Endothelial cell of umbilical vein (primary cell): ENCODE measurements around the gene HOXB5. TPM values are rescaled to one million over a fixed set of nuclear protein-coding genes. Genes with fewer than 3 reads are reported as not detected.

ENCODE experiments used
- BruUV-seq: library from RNA; stranded (reverse); fragments of 400-500 nt; replicated peaks from 2 replicates; lab custom pipeline; 2021; lab: Mats Ljungman, UMichigan
- CTCF ChIA-PET: fragments of 300-600, 350-600 bp; sonication (Branson Sonifier 250); formaldehyde crosslinking; loops from one replicate; lab custom pipeline; 2021; ENCODE audit warnings: antibody characterized with exemption, inconsistent platforms; lab: Charles Lee
- POLR2A ChIA-PET: fragments of 300-600, 350-600 bp; sonication (Branson Sonifier 250); formaldehyde crosslinking; loops from one replicate; lab custom pipeline; 2021; ENCODE audit warnings: antibody characterized with exemption, inconsistent platforms; lab: Charles Lee
- DNase-seq: peaks from one replicate; pipeline ENCODE4 v3.0.0-alpha.2; 2011; ENCODE audit warnings: low read depth, low spot score
- FAIRE-seq: peaks from 2 replicates; lab custom pipeline; 2011; peaks lifted over from hg19 to GRCh38; lab: Jason Lieb, UNC
- H2AFZ ChIP-seq: 2 replicates; pipeline ENCODE4 v1.6.0; 2012; ENCODE audit warnings: low read depth, low read length, control low read depth, inconsistent platforms
- H3K27ac ChIP-seq: 2 replicates; pipeline ENCODE4 v1.5.1; 2011; ENCODE audit warnings: low read depth, mild to moderate bottlenecking, control low read depth, low read length, moderate library complexity; ENCODE audit not compliant: insufficient read depth
- H3K27me3 ChIP-seq, 2 experiments: 2 replicates each; pipeline versions ENCODE4 v1.6.0 to v1.6.1; 2011; ENCODE audit warnings: low read length in 2 of 2, mixed read lengths in 1 of 2; ENCODE audit not compliant: control insufficient read depth in 2 of 2, insufficient read depth in 2 of 2
- H3K36me3 ChIP-seq, 2 experiments: 2 replicates in 1 of 2; 3 replicates in 1 of 2; pipeline ENCODE4 v1.5.1; 2011; ENCODE audit warnings: low read length in 2 of 2, mild to moderate bottlenecking in 1 of 2, moderate library complexity in 1 of 2; ENCODE audit not compliant: control insufficient read depth in 2 of 2, insufficient read depth in 2 of 2; ENCODE audit errors: extremely low read depth in 1 of 2
- H3K4me1 ChIP-seq: 3 replicates; pipeline ENCODE4 v1.5.1; 2011; ENCODE audit warnings: mild to moderate bottlenecking, low read length; ENCODE audit not compliant: control insufficient read depth, insufficient read depth; ENCODE audit errors: extremely low read depth
- H3K4me2 ChIP-seq: 2 replicates; pipeline ENCODE4 v1.6.1; 2011; ENCODE audit warnings: low read length, control low read depth, mixed read lengths; ENCODE audit not compliant: insufficient read depth
- H3K4me3 ChIP-seq, 3 experiments: fragments of 200-600 bp in 1 of 3; sonication (generic), shearing (Covaris generic) in 1 of 3; replicated peaks in 1 of 3; 2 replicates each; pipeline ENCODE4 v1.5.1; 2011 to 2016; ENCODE audit warnings: control low read depth in 3 of 3, low read length in 3 of 3, mild to moderate bottlenecking in 2 of 3, inconsistent platforms in 1 of 3, low read depth in 1 of 3, moderate library complexity in 1 of 3; ENCODE audit not compliant: insufficient read depth in 1 of 3
- H3K79me2 ChIP-seq: 2 replicates; pipeline ENCODE4 v1.6.0; 2012; ENCODE audit warnings: low read length, inconsistent platforms; ENCODE audit not compliant: control insufficient read depth, insufficient read depth
- H3K9ac ChIP-seq: replicated peaks from 2 replicates; pipeline ENCODE3; 2011; ENCODE audit warnings: low read length, control low read depth; ENCODE audit not compliant: insufficient read depth; ENCODE audit errors: extremely low read depth
- H3K9me1 ChIP-seq: replicated peaks from 3 replicates; pipeline ENCODE4 v1.6.0; 2011; ENCODE audit warnings: mild to moderate bottlenecking, low read length; ENCODE audit not compliant: control insufficient read depth, insufficient read depth; ENCODE audit errors: extremely low read depth
- H3K9me3 ChIP-seq: replicated peaks from 2 replicates; pipeline ENCODE4 v1.5.1; 2012; ENCODE audit warnings: low read length, inconsistent platforms; ENCODE audit not compliant: control insufficient read depth, insufficient read depth
- H4K20me1 ChIP-seq: replicated peaks from 2 replicates; pipeline ENCODE3; 2011; ENCODE audit warnings: mild to moderate bottlenecking, low read length; ENCODE audit not compliant: control insufficient read depth, insufficient read depth; ENCODE audit errors: extremely low read depth
- CTCF ChIP-seq, 2 donors: IDR thresholded peaks; 1 replicate in 1 of 2; 2 replicates in 1 of 2; pipeline ENCODE4 v1.5.1; 2011; ENCODE audit warnings: low read length in 2 of 2, mild to moderate bottlenecking in 2 of 2, moderate library complexity in 2 of 2, control low read depth in 1 of 2, inconsistent platforms in 1 of 2, low read depth in 1 of 2; ENCODE audit not compliant: insufficient read depth in 1 of 2; ENCODE audit errors: extremely low read depth in 1 of 2
- EZH2 ChIP-seq: IDR thresholded peaks from 2 replicates; pipeline ENCODE4 v1.6.1; 2012; ENCODE audit warnings: borderline replicate concordance, low read depth, mild to moderate bottlenecking, moderate library complexity, low read length, inconsistent platforms; ENCODE audit not compliant: severe bottlenecking
- FOS ChIP-seq: IDR thresholded peaks from 2 replicates; pipeline ENCODE4 v1.6.1; 2011; ENCODE audit warnings: mild to moderate bottlenecking, low read length, moderate library complexity, borderline replicate concordance; ENCODE audit not compliant: insufficient read depth
- GATA2 ChIP-seq: IDR thresholded peaks from 2 replicates; pipeline ENCODE4 v1.7.0; 2011; ENCODE audit warnings: low read depth, mild to moderate bottlenecking, moderate library complexity, mixed read lengths, low read length; ENCODE audit not compliant: insufficient read length, insufficient read depth
- JUN ChIP-seq: IDR thresholded peaks from 2 replicates; pipeline ENCODE4 v1.6.1; 2011; ENCODE audit warnings: borderline replicate concordance, low read depth; ENCODE audit not compliant: insufficient read length, insufficient read depth
- MAX ChIP-seq: IDR thresholded peaks from 2 replicates; pipeline ENCODE4 v1.6.1; 2011; ENCODE audit not compliant: insufficient read depth, insufficient read length
- MYC ChIP-seq: IDR thresholded peaks from one replicate; pipeline ENCODE4 v1.6.1; 2011; ENCODE audit warnings: mild to moderate bottlenecking, low read depth, low read length
- POLR2A ChIP-seq: IDR thresholded peaks from 2 replicates; pipeline ENCODE4 v1.6.1; 2012; ENCODE audit warnings: low read depth, mild to moderate bottlenecking, control low read depth, low read length
- POLR2AphosphoS5 ChIP-seq: IDR thresholded peaks from 2 replicates; pipeline ENCODE4 v1.6.1; 2012; ENCODE audit warnings: low read depth, mild to moderate bottlenecking, control low read depth, low read length, moderate library complexity; ENCODE audit not compliant: insufficient read depth
- dilution Hi-C: fragments of 300-500 bp; cut with MboI; formaldehyde crosslinking; loops from one replicate; pipeline ENCODE4 v1.15.0; 2019; ENCODE audit warnings: low sequenced_read_pairs; ENCODE audit not compliant: extremely low pct_ligation_motif_present
- intact Hi-C: fragments of 100-400 bp; cut with micrococcal nuclease; formaldehyde crosslinking; loops from one replicate; pipeline ENCODE4 v1.10.0; 2022
- polyA plus RNA-seq, 4 experiments: library from polyadenylated mRNA; depleted of rRNA in 3 of 4; stranded (reverse) in 3 of 4; unstranded in 1 of 4; fragments of >200 nt; gene quantifications; 2 replicates each; pipeline versions ENCODE4 v1.2.1 to v1.2.3, GENCODE V29; 2011 to 2012; ENCODE audit warnings: missing spikeins in 1 of 4
- total RNA-seq: library from RNA; stranded (reverse); gene quantifications from 2 replicates; pipeline ENCODE4 v1.2.3, GENCODE V29; 2021

HOXB5 gene
- total and polyA plus RNA-seq, 2 donors (not counting 3 experiments of a cell fraction or from before 2014, with no cell fraction given), result 2.0 to 8.5 TPM

- no TSS peak for BruUV-seq
- dilution Hi-C loops, result no loop called here
- peak overlapping the region; percentile 80 for H3K27ac ChIP-seq
- FAIRE-seq (no peak), DNase-seq (peak; percentile 61)
- ChIA-PET CTCF (interaction anchor here (1.0 to 1.9 kb wide), 4 partner anchors 12 to 327 kb away, joined by 4 to 6 read pairs (median 4); no protein-coding TSS in a partner anchor), POLR2A (no interaction called here)
- H3K4me1 ChIP-seq, result peaks cover 41% of the 10 kb centered on the region
- H3K9me3 ChIP-seq, result no peaks in the 10 kb centered on the region
- peak; percentile 15 for TF ChIP-seq POLR2AphosphoS5
- no peak for TF ChIP-seq GATA2
- no peak for TF ChIP-seq EZH2
- TF ChIP-seq MYC, result no peak
- TF ChIP-seq JUN, result no peak
- no peak for TF ChIP-seq POLR2A
- no peak for TF ChIP-seq MAX
- TF ChIP-seq FOS, result no peak
- peak in 1 of 2 donors; percentile 3 for TF ChIP-seq CTCF (IDR thresholded peaks at IDR 0.05; ENCODE audit: extremely low read depth in 1 of 2, insufficient read depth in 1 of 2, low read depth in 1 of 2, low read length in 2 of 2)
- intact Hi-C loops, result loop anchor here (2.0 kb wide), 1 partner anchor 50 kb away; no protein-coding TSS in a partner anchor
- H4K20me1 ChIP-seq, result no peaks in the 10 kb centered on the region
- peak overlapping the region; percentile 89 for H3K4me2 ChIP-seq
- no peaks in the 10 kb centered on the region for H3K27me3 ChIP-seq
- H2AFZ ChIP-seq, result no peak overlapping the region
- H3K79me2 ChIP-seq, result peaks cover 54% of the 10 kb centered on the region
- H3K9me1 ChIP-seq, result no peaks in the 10 kb centered on the region
- H3K9ac ChIP-seq, result peak overlapping the region; percentile 91
- peak overlapping the region; percentile 88 to 99 (median 97) for H3K4me3 ChIP-seq
- H3K36me3 ChIP-seq, result no peaks in the 10 kb centered on the region
These were observed 50.3 kb downstream of the HOXB5 start for GRCh38 chr17:48543107-48543853.
